ENCODE results near the gene CACNA1B. TPM values are rescaled to one million over a fixed set of nuclear protein-coding genes. Genes with fewer than 3 reads are reported as not detected.
A peak's percentile ranks its signal among the peaks of the same experiment; 100 is the strongest.

CACNA1B gene
- total and polyA plus RNA-seq, 8 donors = 0.03 to 2.2 (median 0.51) TPM; not detected in 2

GRCh38 chr9:138053321-138053868 is 175.8 kb downstream of the CACNA1B start:
- H3K4me1 ChIP-seq = no peaks in the 10 kb centered on the region
- intact Hi-C loops (cut with DNase I; ENCODE audit: low total_unique reads) = no loop called here
- 64 to 86% (median 80%) methylated on average over 7 of the region's 7 CpGs for WGBS, 5 donors
- TF ChIP-seq POLR2AphosphoS5 (IDR thresholded peaks at IDR 0.05) (no peak), EP300 (IDR thresholded peaks at IDR 0.05) (no peak), POLR2A (IDR thresholded peaks at IDR 0.05) (no peak)
- TF ChIP-seq, protein P1, sequence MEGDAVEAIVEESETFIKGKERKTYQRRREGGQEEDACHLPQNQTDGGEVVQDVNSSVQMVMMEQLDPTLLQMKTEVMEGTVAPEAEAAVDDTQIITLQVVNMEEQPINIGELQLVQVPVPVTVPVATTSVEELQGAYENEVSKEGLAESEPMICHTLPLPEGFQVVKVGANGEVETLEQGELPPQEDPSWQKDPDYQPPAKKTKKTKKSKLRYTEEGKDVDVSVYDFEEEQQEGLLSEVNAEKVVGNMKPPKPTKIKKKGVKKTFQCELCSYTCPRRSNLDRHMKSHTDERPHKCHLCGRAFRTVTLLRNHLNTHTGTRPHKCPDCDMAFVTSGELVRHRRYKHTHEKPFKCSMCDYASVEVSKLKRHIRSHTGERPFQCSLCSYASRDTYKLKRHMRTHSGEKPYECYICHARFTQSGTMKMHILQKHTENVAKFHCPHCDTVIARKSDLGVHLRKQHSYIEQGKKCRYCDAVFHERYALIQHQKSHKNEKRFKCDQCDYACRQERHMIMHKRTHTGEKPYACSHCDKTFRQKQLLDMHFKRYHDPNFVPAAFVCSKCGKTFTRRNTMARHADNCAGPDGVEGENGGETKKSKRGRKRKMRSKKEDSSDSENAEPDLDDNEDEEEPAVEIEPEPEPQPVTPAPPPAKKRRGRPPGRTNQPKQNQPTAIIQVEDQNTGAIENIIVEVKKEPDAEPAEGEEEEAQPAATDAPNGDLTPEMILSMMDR (IDR thresholded peaks at IDR 0.05) = no peak
- H3K9me3 ChIP-seq = no peaks in the 10 kb centered on the region
- no peak overlapping the region for H3K27ac ChIP-seq
- H3K27me3 ChIP-seq = peaks cover 0 to 34% (median 4%) of the 10 kb centered on the region in 3 donors
- H3K4me3 ChIP-seq = no peak overlapping the region
- H3K36me3 ChIP-seq = no peaks in the 10 kb centered on the region
- DNase-seq = peak in 1 of 2 donors; percentile 19

GRCh38 chr9:138053996-138054752 is 176.6 kb downstream of the CACNA1B start:
- no peaks in the 10 kb centered on the region for H3K36me3 ChIP-seq
- H3K27me3 ChIP-seq = peaks cover 0 to 34% (median 4%) of the 10 kb centered on the region in 3 donors

GRCh38 chr9:138057726-138058125 is 180.1 kb downstream of the CACNA1B start:
- TF ChIP-seq, protein P1 (IDR thresholded peaks at IDR 0.05) = no peak
- TF ChIP-seq EP300 (IDR thresholded peaks at IDR 0.05) (no peak), POLR2AphosphoS5 (IDR thresholded peaks at IDR 0.05) (no peak), POLR2A (IDR thresholded peaks at IDR 0.05) (no peak)
- Histone ChIP-seq H3K9me3 (no peaks in the 10 kb centered on the region), H3K4me3 (no peak overlapping the region), H3K36me3 (no peaks in the 10 kb centered on the region), H3K27ac (no peak overlapping the region), H3K4me1 (no peaks in the 10 kb centered on the region), H3K27me3 (peaks cover 0 to 8% (median 0%) of the 10 kb centered on the region in 3 donors)
- no peak for DNase-seq
- WGBS, 5 donors = 65 to 77% (median 72%) methylated on average over 6 to 8 of the region's 8 CpGs
- intact Hi-C loops (cut with DNase I; ENCODE audit: low total_unique reads) = no loop called here

More at GRCh38 chr9:138053996-138054752, 176.6 kb downstream of the CACNA1B start:
- DNase-seq = peak in 1 of 2 donors; percentile 18
- no peaks in the 10 kb centered on the region for H3K9me3 ChIP-seq
- intact Hi-C loops (cut with DNase I; ENCODE audit: low total_unique reads) = no loop called here
- 68 to 81% (median 72%) methylated on average over 8 to 16 of the region's 16 CpGs for WGBS, 5 donors
- H3K27ac ChIP-seq = no peak overlapping the region
- TF ChIP-seq POLR2AphosphoS5 (IDR thresholded peaks at IDR 0.05) = no peak
- TF ChIP-seq, protein P1 (IDR thresholded peaks at IDR 0.05) = no peak
- no peak for TF ChIP-seq POLR2A (IDR thresholded peaks at IDR 0.05)
- TF ChIP-seq EP300 (IDR thresholded peaks at IDR 0.05) = no peak
- no peaks in the 10 kb centered on the region for H3K4me1 ChIP-seq
- H3K4me3 ChIP-seq = no peak overlapping the region

- Histone ChIP-seq H3K9me3 (no peaks in the 10 kb centered on the region), H3K4me1 (no peaks in the 10 kb centered on the region), H3K27me3 (peaks cover 0 to 5% (median 0%) of the 10 kb centered on the region in 3 donors), H3K4me3 (no peak overlapping the region), H3K36me3 (no peaks in the 10 kb centered on the region), H3K27ac (no peak overlapping the region)
- TF ChIP-seq POLR2A (IDR thresholded peaks at IDR 0.05) (no peak), EP300 (IDR thresholded peaks at IDR 0.05) (no peak), POLR2AphosphoS5 (IDR thresholded peaks at IDR 0.05) (no peak)
- TF ChIP-seq, protein P1 (IDR thresholded peaks at IDR 0.05) = no peak
- no peak for DNase-seq
- intact Hi-C loops (cut with DNase I; ENCODE audit: low total_unique reads) = no loop called here
- WGBS, 5 donors = 78 to 88% (median 81%) methylated on average over 9 of the region's 9 CpGs
Observed at GRCh38 chr9:138058181-138058580, 180.6 kb downstream of the CACNA1B start.
